NCI-H2227 treated with DMSO at 0.1 percent for 48 hours (cell line): ENCODE data around the gene SOX8.

Experiments used
- DNase-seq: peaks from one replicate; lab custom pipeline; 2025; lab: John Stamatoyannopoulos, UW

SOX8 gene

GRCh38 chr16:1026784-1027500 is 45.4 kb downstream of the SOX8 start:
- DNase-seq = no peak

GRCh38 chr16:1027501-1027815 is 45.9 kb downstream of the SOX8 start:
- DNase-seq = no peak

GRCh38 chr16:1028056-1028455 is 46.5 kb downstream of the SOX8 start:
- no peak for DNase-seq

- DNase-seq = no peak
These were observed 47.1 kb downstream of the SOX8 start for GRCh38 chr16:1028524-1029258.

GRCh38 chr16:1029259-1029545 is 47.6 kb downstream of the SOX8 start:
- no peak for DNase-seq

- no peak for DNase-seq
These were observed 48.9 kb downstream of the SOX8 start for GRCh38 chr16:1030473-1030901.

GRCh38 chr16:1031666-1032065 is 50.1 kb downstream of the SOX8 start:
- no peak for DNase-seq

- no peak for DNase-seq
These were observed 51.0 kb downstream of the SOX8 start for GRCh38 chr16:1032607-1033006.

GRCh38 chr16:1033128-1033679 is 51.6 kb downstream of the SOX8 start:
- no peak for DNase-seq

GRCh38 chr16:1034230-1035065 is 52.9 kb downstream of the SOX8 start:
- no peak for DNase-seq

GRCh38 chr16:1035066-1035415 is 53.5 kb downstream of the SOX8 start:
- DNase-seq = no peak

- DNase-seq = no peak
These were observed 54.6 kb downstream of the SOX8 start for GRCh38 chr16:1036166-1036565.
